ENCODE results near the gene FBXO40.

DNA sequence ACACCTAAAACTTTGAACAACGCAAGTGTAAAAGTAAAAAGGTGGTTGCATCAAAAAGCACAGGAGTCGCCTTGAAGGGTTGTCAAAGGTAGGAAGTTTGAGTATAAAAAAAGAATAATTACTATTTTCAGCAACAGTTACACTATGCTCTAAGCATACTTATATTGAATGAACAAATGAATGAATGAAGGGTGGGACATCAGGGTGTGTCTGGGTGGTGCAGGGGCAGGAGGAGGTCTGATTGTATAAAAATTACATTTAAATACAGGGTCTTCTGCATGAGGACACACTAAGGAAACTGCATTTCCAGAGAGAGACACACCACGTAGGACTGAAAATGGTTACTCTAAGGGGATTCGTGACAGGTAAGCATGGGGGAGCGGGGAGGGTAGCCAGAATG, 25.5 kb upstream of the FBXO40 start, which contains the start of gene ARGFX:
- TF ChIP-seq CTCF (IDR thresholded peaks at IDR 0.05 in 4 of 5, conservative IDR thresholded peaks at IDR 0.05 in 1 of 5), result no peak
- no peak for TF ChIP-seq POLR2A (IDR thresholded peaks at IDR 0.05)
